ENCODE data around the gene COX6B1.

The COX6B1 gene

DNA sequence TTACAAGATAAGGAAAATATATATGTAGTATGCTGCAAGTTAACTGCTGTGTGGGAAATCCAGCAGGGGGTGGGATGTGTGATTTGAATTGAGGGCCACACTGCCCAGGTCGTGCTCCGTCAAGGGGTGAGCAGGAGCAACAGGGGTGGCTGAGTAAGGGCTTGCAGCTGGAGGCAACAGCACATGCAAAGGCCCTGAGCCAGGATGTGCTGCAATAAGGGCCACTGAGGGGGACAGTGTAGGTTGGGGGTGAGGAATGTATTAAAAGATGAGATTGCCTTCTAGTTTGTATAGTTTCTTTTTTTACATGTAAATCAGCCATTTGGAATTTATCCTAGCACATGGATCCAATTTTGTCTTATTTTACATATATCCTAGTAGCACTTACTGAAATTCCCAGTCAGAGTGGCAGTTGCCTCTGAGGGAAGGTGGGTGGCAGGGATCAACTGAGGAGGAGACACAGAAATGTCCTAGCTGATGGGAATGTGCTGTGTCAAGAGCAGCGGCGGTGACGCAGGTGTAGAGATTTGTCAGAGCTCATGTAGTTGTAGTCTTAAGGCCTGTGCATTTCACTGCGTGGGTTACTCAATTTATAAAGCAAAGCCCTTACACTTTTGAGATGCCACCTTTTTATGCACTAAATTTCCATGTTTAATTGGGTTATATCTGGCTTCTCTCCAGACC is 24.7 kb upstream of the COX6B1 start:
- no peaks in the 10 kb centered on the region for H3K9me3 ChIP-seq (ENCODE audit: control insufficient read depth, insufficient read depth, low read depth, low read length)
- ChIA-PET POLR2A (interaction anchor here (0.5 to 4.1 kb wide), 8 partner anchors 9 to 117 kb away, joined by 3 to 25 read pairs (median 7); partner anchors contain the start of genes COX6B1 and HAUS5), CTCF (interaction anchor here (1.2 to 1.7 kb wide), 4 partner anchors 11 to 75 kb away, joined by 3 to 7 read pairs (median 4); partner anchors contain the start of gene HAUS5)
- H3K4me1 ChIP-seq (ENCODE audit: control insufficient read depth, insufficient read depth, low read length), result peaks cover 6% of the 10 kb centered on the region
- H3K36me3 ChIP-seq (ENCODE audit: control insufficient read depth in 2 of 2, insufficient read depth in 1 of 2, low read length in 2 of 2), result peaks cover 52 to 81% of the 10 kb centered on the region in 2 experiments
- peak overlapping the region; percentile 46; the same call in 1 of the 2 replicates for H3K27ac ChIP-seq (ENCODE audit: extremely low read depth, low read depth, low read length)
- no peak overlapping the region for H3K4me3 ChIP-seq (ENCODE audit: low read depth, low read length)
- TF ChIP-seq, protein P1, sequence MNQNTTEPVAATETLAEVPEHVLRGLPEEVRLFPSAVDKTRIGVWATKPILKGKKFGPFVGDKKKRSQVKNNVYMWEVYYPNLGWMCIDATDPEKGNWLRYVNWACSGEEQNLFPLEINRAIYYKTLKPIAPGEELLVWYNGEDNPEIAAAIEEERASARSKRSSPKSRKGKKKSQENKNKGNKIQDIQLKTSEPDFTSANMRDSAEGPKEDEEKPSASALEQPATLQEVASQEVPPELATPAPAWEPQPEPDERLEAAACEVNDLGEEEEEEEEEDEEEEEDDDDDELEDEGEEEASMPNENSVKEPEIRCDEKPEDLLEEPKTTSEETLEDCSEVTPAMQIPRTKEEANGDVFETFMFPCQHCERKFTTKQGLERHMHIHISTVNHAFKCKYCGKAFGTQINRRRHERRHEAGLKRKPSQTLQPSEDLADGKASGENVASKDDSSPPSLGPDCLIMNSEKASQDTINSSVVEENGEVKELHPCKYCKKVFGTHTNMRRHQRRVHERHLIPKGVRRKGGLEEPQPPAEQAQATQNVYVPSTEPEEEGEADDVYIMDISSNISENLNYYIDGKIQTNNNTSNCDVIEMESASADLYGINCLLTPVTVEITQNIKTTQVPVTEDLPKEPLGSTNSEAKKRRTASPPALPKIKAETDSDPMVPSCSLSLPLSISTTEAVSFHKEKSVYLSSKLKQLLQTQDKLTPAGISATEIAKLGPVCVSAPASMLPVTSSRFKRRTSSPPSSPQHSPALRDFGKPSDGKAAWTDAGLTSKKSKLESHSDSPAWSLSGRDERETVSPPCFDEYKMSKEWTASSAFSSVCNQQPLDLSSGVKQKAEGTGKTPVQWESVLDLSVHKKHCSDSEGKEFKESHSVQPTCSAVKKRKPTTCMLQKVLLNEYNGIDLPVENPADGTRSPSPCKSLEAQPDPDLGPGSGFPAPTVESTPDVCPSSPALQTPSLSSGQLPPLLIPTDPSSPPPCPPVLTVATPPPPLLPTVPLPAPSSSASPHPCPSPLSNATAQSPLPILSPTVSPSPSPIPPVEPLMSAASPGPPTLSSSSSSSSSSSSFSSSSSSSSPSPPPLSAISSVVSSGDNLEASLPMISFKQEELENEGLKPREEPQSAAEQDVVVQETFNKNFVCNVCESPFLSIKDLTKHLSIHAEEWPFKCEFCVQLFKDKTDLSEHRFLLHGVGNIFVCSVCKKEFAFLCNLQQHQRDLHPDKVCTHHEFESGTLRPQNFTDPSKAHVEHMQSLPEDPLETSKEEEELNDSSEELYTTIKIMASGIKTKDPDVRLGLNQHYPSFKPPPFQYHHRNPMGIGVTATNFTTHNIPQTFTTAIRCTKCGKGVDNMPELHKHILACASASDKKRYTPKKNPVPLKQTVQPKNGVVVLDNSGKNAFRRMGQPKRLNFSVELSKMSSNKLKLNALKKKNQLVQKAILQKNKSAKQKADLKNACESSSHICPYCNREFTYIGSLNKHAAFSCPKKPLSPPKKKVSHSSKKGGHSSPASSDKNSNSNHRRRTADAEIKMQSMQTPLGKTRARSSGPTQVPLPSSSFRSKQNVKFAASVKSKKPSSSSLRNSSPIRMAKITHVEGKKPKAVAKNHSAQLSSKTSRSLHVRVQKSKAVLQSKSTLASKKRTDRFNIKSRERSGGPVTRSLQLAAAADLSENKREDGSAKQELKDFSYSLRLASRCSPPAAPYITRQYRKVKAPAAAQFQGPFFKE (tag by site-specific recombination; IDR thresholded peaks at IDR 0.05; ENCODE audit: borderline replicate concordance), result no peak
- TF ChIP-seq ZNF560 (tag by site-specific recombination; IDR thresholded peaks at IDR 0.05; ENCODE audit: borderline replicate concordance) (no peak), ZNF623 (tag by site-specific recombination; IDR thresholded peaks at IDR 0.05) (peak; percentile 94), ZNF19 (tag by site-specific recombination; IDR thresholded peaks at IDR 0.05; ENCODE audit: low read depth) (no peak), ZNF23 (tag by site-specific recombination; IDR thresholded peaks at IDR 0.05; ENCODE audit: borderline replicate concordance) (no peak), ZIC2 (tag by site-specific recombination; IDR thresholded peaks at IDR 0.05) (no peak)
- TF ChIP-seq, protein P2, sequence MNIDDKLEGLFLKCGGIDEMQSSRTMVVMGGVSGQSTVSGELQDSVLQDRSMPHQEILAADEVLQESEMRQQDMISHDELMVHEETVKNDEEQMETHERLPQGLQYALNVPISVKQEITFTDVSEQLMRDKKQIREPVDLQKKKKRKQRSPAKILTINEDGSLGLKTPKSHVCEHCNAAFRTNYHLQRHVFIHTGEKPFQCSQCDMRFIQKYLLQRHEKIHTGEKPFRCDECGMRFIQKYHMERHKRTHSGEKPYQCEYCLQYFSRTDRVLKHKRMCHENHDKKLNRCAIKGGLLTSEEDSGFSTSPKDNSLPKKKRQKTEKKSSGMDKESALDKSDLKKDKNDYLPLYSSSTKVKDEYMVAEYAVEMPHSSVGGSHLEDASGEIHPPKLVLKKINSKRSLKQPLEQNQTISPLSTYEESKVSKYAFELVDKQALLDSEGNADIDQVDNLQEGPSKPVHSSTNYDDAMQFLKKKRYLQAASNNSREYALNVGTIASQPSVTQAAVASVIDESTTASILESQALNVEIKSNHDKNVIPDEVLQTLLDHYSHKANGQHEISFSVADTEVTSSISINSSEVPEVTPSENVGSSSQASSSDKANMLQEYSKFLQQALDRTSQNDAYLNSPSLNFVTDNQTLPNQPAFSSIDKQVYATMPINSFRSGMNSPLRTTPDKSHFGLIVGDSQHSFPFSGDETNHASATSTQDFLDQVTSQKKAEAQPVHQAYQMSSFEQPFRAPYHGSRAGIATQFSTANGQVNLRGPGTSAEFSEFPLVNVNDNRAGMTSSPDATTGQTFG (tag by site-specific recombination; IDR thresholded peaks at IDR 0.05; ENCODE audit: borderline replicate concordance), result no peak
- TF ChIP-seq, protein P3, sequence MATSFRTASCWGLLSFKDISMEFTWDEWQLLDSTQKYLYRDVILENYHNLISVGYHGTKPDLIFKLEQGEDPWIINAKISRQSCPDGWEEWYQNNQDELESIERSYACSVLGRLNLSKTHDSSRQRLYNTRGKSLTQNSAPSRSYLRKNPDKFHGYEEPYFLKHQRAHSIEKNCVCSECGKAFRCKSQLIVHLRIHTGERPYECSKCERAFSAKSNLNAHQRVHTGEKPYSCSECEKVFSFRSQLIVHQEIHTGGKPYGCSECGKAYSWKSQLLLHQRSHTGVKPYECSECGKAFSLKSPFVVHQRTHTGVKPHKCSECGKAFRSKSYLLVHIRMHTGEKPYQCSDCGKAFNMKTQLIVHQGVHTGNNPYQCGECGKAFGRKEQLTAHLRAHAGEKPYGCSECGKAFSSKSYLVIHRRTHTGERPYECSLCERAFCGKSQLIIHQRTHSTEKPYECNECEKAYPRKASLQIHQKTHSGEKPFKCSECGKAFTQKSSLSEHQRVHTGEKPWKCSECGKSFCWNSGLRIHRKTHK (tag by site-specific recombination; IDR thresholded peaks at IDR 0.05), result no peak
- TF ChIP-seq, protein P4, sequence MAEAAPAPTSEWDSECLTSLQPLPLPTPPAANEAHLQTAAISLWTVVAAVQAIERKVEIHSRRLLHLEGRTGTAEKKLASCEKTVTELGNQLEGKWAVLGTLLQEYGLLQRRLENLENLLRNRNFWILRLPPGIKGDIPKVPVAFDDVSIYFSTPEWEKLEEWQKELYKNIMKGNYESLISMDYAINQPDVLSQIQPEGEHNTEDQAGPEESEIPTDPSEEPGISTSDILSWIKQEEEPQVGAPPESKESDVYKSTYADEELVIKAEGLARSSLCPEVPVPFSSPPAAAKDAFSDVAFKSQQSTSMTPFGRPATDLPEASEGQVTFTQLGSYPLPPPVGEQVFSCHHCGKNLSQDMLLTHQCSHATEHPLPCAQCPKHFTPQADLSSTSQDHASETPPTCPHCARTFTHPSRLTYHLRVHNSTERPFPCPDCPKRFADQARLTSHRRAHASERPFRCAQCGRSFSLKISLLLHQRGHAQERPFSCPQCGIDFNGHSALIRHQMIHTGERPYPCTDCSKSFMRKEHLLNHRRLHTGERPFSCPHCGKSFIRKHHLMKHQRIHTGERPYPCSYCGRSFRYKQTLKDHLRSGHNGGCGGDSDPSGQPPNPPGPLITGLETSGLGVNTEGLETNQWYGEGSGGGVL (tag by site-specific recombination; IDR thresholded peaks at IDR 0.05), result no peak

DNA sequence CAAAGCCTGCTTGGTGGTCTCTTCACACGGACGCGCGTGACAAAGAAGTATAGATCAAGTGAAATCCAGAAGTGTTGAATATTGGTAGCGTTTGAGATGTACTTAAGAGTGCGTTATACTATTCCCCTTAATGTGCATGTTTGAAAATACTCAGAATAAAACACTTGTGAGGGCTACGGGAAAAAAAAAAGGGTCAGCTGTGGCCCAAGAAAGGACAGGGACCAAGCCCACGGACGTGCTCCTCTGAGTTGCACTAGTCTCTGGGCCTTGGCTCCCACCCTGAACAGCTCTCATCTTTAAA is 19.9 kb upstream of the COX6B1 start:
- H3K4me1 ChIP-seq (ENCODE audit: control insufficient read depth, insufficient read depth, low read length), result peaks cover 13% of the 10 kb centered on the region
- peak overlapping the region; percentile 48 for H3K4me3 ChIP-seq (ENCODE audit: low read depth, low read length)
- H3K27ac ChIP-seq (ENCODE audit: extremely low read depth, low read depth, low read length), result peak overlapping the region; percentile 83
- CTCF ChIA-PET, result interaction anchor here (0.6 to 1.2 kb wide), 2 partner anchors 74 to 200 kb away, joined by 3 read pairs; no protein-coding TSS in a partner anchor
- H3K36me3 ChIP-seq (ENCODE audit: control insufficient read depth in 2 of 2, insufficient read depth in 1 of 2, low read length in 2 of 2), result peaks cover 40 to 70% of the 10 kb centered on the region in 2 experiments
- POLR2A ChIA-PET, result interaction anchor here (0.5 to 1.7 kb wide), 9 partner anchors 9 to 302 kb away, joined by 3 to 11 read pairs (median 4); partner anchors contain the start of genes COX6B1 and HAUS5
- no peaks in the 10 kb centered on the region for H3K9me3 ChIP-seq (ENCODE audit: control insufficient read depth, insufficient read depth, low read depth, low read length)
- TF ChIP-seq ZIC2 (tag by site-specific recombination; IDR thresholded peaks at IDR 0.05) (no peak), ZNF366 (tag by site-specific recombination; conservative IDR thresholded peaks at IDR 0.05) (no peak), ZNF239 (tag by site-specific recombination; IDR thresholded peaks at IDR 0.05) (no peak), ZNF624 (tag by site-specific recombination; IDR thresholded peaks at IDR 0.05) (no peak), BCL11B (tag by site-specific recombination; IDR thresholded peaks at IDR 0.05; ENCODE audit: low read depth) (no peak), PRDM1 (tag by site-specific recombination; IDR thresholded peaks at IDR 0.05) (no peak), ZNF561 (tag by site-specific recombination; IDR thresholded peaks at IDR 0.05; ENCODE audit: borderline replicate concordance) (peak; percentile 75; the same call in 1 of the 2 replicates), HOXD13 (CRISPR knock-in tag; IDR thresholded peaks at IDR 0.05; ENCODE audit: borderline replicate concordance) (no peak), ZNF664 (tag by site-specific recombination; IDR thresholded peaks at IDR 0.05) (no peak), ZNF626 (tag by site-specific recombination; IDR thresholded peaks at IDR 0.05) (no peak), ZFP37 (tag by site-specific recombination; IDR thresholded peaks at IDR 0.05) (no peak)
- TF ChIP-seq, protein P5, sequence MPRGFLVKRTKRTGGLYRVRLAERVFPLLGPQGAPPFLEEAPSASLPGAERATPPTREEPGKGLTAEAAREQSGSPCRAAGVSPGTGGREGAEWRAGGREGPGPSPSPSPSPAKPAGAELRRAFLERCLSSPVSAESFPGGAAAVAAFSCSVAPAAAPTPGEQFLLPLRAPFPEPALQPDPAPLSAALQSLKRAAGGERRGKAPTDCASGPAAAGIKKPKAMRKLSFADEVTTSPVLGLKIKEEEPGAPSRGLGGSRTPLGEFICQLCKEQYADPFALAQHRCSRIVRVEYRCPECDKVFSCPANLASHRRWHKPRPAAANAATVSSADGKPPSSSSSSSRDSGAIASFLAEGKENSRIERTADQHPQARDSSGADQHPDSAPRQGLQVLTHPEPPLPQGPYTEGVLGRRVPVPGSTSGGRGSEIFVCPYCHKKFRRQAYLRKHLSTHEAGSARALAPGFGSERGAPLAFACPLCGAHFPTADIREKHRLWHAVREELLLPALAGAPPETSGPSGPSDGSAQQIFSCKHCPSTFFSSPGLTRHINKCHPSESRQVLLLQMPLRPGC (tag by site-specific recombination; IDR thresholded peaks at IDR 0.05), result no peak

Data from HEK293 (cell line).